GM12878 (cell line): Measurements from ENCODE around the gene SCAF8. TPM values are rescaled to one million over a fixed set of nuclear protein-coding genes. Genes with fewer than 3 reads are reported as not detected.

Experiments
- ATAC-seq: fragments of 200-7000 bp; cut with Tn5 transposase; 3 replicates; pipeline ENCODE4 v1.9.1; 2020; ENCODE audit warnings: mild to moderate bottlenecking, moderate library complexity
- BruUV-seq: library from RNA; stranded (reverse); fragments of 400-500 nt; replicated peaks from 2 replicates; lab custom pipeline; 2021; lab: Mats Ljungman, UMichigan
- CTCF ChIA-PET: fragments of 300-600 bp; sonication (Branson Sonifier 250); formaldehyde crosslinking; extraction: SDS; loops from one replicate; lab custom pipeline; 2021; ENCODE audit warnings: inconsistent platforms; lab: Yijun Ruan, JAX
- POLR2A ChIA-PET: fragments of 350-600 bp; formaldehyde crosslinking; extraction: SDS; loops from one replicate; lab custom pipeline; 2021; ENCODE audit warnings: inconsistent platforms; lab: Charles Lee
- RAD21 ChIA-PET: fragments of 300-600 bp; sonication (Branson Sonifier 250); formaldehyde crosslinking; loops from one replicate; lab custom pipeline; 2023; ENCODE audit warnings: antibody characterized with exemption; ENCODE audit not compliant: unreplicated experiment; lab: Charles Lee
- SMC1A ChIA-PET: fragments of 300-600 bp; sonication (Branson Sonifier 250); formaldehyde crosslinking; loops from one replicate; lab custom pipeline; 2023; ENCODE audit not compliant: unreplicated experiment, uncharacterized antibody; lab: Charles Lee
- DNase-seq: peaks from one replicate; pipeline ENCODE4 v3.0.0-alpha.2; 2011; ENCODE audit warnings: low read depth, low spot score
- FAIRE-seq: peaks from 3 replicates; lab custom pipeline; 2011; peaks lifted over from hg19 to GRCh38; lab: Jason Lieb, UNC
- H2AFZ ChIP-seq: 2 replicates; pipeline ENCODE4 v1.6.0; 2011; ENCODE audit warnings: low read depth, low read length, control low read depth; ENCODE audit not compliant: control insufficient read depth
- H3K27ac ChIP-seq: 2 replicates; pipeline ENCODE4 v1.5.1; 2011; ENCODE audit warnings: control low read depth; ENCODE audit not compliant: control insufficient read depth, insufficient read depth
- H3K27me3 ChIP-seq, 2 experiments: replicated peaks in 1 of 2; 2 replicates each; pipeline versions ENCODE4 v1.6.0 to v1.6.1; 2011; ENCODE audit warnings: low read length in 1 of 2; ENCODE audit not compliant: control insufficient read depth in 2 of 2, insufficient read depth in 2 of 2
- H3K36me3 ChIP-seq, 2 experiments: 2 replicates each; pipeline ENCODE4 v1.5.1; 2011; ENCODE audit warnings: low read length in 1 of 2; ENCODE audit not compliant: control insufficient read depth in 2 of 2, insufficient read depth in 2 of 2
- H3K4me1 ChIP-seq: 2 replicates; pipeline ENCODE4 v1.6.1; 2011; ENCODE audit warnings: mild to moderate bottlenecking, low read length, moderate library complexity, mixed read lengths; ENCODE audit not compliant: control insufficient read depth, insufficient read depth
- H3K4me2 ChIP-seq: 2 replicates; pipeline ENCODE4 v1.6.0; 2011; ENCODE audit warnings: control low read depth; ENCODE audit not compliant: control insufficient read depth, insufficient read depth
- H3K4me3 ChIP-seq: fragments of 200-600 bp; sonication (generic); 2 replicates; pipeline ENCODE4 v1.5.1; 2016
- H3K79me2 ChIP-seq: 2 replicates; pipeline ENCODE4 v1.6.0; 2011; ENCODE audit warnings: low read length; ENCODE audit not compliant: control insufficient read depth, insufficient read depth
- H3K9ac ChIP-seq: 2 replicates; pipeline ENCODE4 v1.8.0; 2011; ENCODE audit warnings: low read length, control low read depth, mixed read lengths; ENCODE audit not compliant: control insufficient read depth, insufficient read depth
- H3K9me3 ChIP-seq: replicated peaks from 3 replicates; pipeline ENCODE4 v1.5.1; 2011; ENCODE audit warnings: mild to moderate bottlenecking, low read length; ENCODE audit not compliant: control insufficient read depth, insufficient read depth
- H4K20me1 ChIP-seq: 2 replicates; pipeline ENCODE4 v1.6.0; 2011; ENCODE audit not compliant: control insufficient read depth, insufficient read depth
- BCL3 ChIP-seq: IDR thresholded peaks from 2 replicates; pipeline ENCODE4 v1.6.1; 2011; ENCODE audit warnings: borderline replicate concordance, low read depth, mild to moderate bottlenecking, moderate library complexity, low read length; ENCODE audit not compliant: insufficient read depth, poor library complexity, severe bottlenecking
- POLR2AphosphoS5 ChIP-seq: IDR thresholded peaks from 2 replicates; pipeline ENCODE4 v1.6.1; 2011; ENCODE audit warnings: mild to moderate bottlenecking, low read length, inconsistent platforms
- WGBS: methylation state at CpG from one replicate; pipeline ENCODE4 v1.1.6; 2016; ENCODE audit warnings: low lambda C conversion rate; ENCODE audit not compliant: insufficient replicate concordance, insufficient coverage; ENCODE audit errors: missing lambda C conversion rate; 5-methylcytosine and 5-hydroxymethylcytosine counted together
- in situ Hi-C: fragments of 300-500 bp; cut with MboI; formaldehyde crosslinking; loops from 9 replicates; pipeline ENCODE4 v1.14.3; 2018; ENCODE audit warnings: mixed read lengths
- intact Hi-C: fragments of 100-400 bp; cut with micrococcal nuclease; formaldehyde crosslinking; loops from one replicate; pipeline ENCODE4 v1.14.2; 2022; ENCODE audit not compliant: unreplicated experiment
- polyA plus RNA-seq, 11 experiments: library from polyadenylated mRNA; depleted of rRNA in 4 of 11; unstranded in 6 of 11; stranded (reverse) in 5 of 11; fragments of >200 nt; fragmentation: Nextera tagmentation in 4 of 11; fragmentation: Illumina TruSeq in 1 of 11; extraction: Ambion mirVana in 4 of 11; extraction: Trizol in 1 of 11; gene quantifications; 1 replicate in 1 of 11; 2 replicates in 10 of 11; pipeline versions ENCODE4 v1.2.1 to v1.2.3, GENCODE V29; 2011 to 2016; ENCODE audit warnings: inconsistent platforms in 2 of 11, missing spikeins in 2 of 11, low read depth in 1 of 11
- total RNA-seq, 4 experiments: library from RNA; depleted of rRNA in 3 of 4; stranded (reverse); fragments of >200 nt in 3 of 4; fragmentation: Illumina TruSeq in 1 of 4; extraction: Trizol in 1 of 4; gene quantifications; 2 replicates each; pipeline versions ENCODE4 v1.2.1 to v1.2.3, GENCODE V29; 2013 to 2021

Gene SCAF8
- total and polyA plus RNA-seq, 10 of the 15 experiments (the other 5 are each of a cell fraction or from before 2014, with no cell fraction given), result 8.1 to 28.8 (median 15.9) TPM

- Histone ChIP-seq H3K4me3 (no peak overlapping the region; the same call in 1 of the 2 replicates), H3K36me3 (peaks cover 0 to 7% of the 10 kb centered on the region in 2 experiments; a peak in 1 of 4 replicates), H3K27me3 (no peaks in the 10 kb centered on the region), H3K79me2 (peaks cover 82% of the 10 kb centered on the region), H4K20me1 (no peaks in the 10 kb centered on the region; the same call in 1 of the 2 replicates), H3K4me1 (peaks cover 5% of the 10 kb centered on the region; the same call in 1 of the 2 replicates), H3K9ac (no peak overlapping the region), H3K27ac (no peak overlapping the region), H2AFZ (no peak overlapping the region), H3K4me2 (peak overlapping the region; percentile 63), H3K9me3 (no peaks in the 10 kb centered on the region; the same call in 2 of the 3 replicates)
- ChIA-PET SMC1A (interaction anchor here (0.8 to 2.4 kb wide), 8 partner anchors 12 to 434 kb away, joined by 3 to 9 read pairs (median 3); no protein-coding TSS in a partner anchor), POLR2A (no interaction called here), RAD21 (interaction anchor here (0.9 to 1.4 kb wide), 2 partner anchors 66 to 446 kb away, joined by 3 read pairs; no protein-coding TSS in a partner anchor), CTCF (interaction anchor here (0.7 to 3.0 kb wide), 3 partner anchors 20 to 435 kb away, joined by 3 to 9 read pairs (median 3); no protein-coding TSS in a partner anchor)
- TF ChIP-seq BCL3, result no peak
- peak; percentile 38; the same call in 1 of the 2 replicates for TF ChIP-seq POLR2AphosphoS5
- intact Hi-C loops (loop anchor here (10.0 kb wide), 1 partner anchor 577 kb away; the partner anchor contains the start of gene TFB1M), in situ Hi-C loops (loop anchor here (25.0 kb wide), 1 partner anchor 1750 kb away; the partner anchor contains the start of gene FBXO5)
- 96% methylated on average over 9 of the region's 9 CpGs for WGBS
- no peak for DNase-seq
- no peak for FAIRE-seq
- ATAC-seq, result no peak
- BruUV-seq, result no TSS peak
These were observed 4.2 kb downstream of the SCAF8 start for GRCh38 chr6:154737424-154737823.
